ENCODE results near the gene CXCR6.

CXCR6 gene

DNA sequence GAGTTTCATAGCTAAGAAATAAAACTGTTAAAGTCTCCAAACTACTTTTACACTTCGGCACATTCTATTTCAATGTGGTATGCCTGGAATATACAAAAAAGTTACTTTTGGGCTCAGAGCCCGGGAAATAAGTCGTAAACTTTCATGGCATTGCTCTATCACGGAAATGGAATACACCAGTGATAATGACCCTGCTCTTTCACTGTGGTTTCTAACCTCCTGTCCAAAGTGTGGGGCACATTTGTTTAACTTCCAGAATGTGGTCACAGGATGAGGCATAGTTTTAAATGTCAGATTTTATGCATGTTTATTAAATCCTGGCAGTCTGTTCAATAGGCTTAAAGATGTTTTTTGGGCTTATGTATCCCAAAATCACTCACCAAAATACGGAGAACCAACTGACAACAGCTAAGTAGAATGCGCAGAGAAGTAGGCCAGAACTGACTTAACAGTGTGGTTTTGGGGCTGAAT, 5.1 kb downstream of the CXCR6 start:
- peak; percentile 57 to 61 for DNase-seq (ENCODE audit: low read depth in 2 of 2)

DNA sequence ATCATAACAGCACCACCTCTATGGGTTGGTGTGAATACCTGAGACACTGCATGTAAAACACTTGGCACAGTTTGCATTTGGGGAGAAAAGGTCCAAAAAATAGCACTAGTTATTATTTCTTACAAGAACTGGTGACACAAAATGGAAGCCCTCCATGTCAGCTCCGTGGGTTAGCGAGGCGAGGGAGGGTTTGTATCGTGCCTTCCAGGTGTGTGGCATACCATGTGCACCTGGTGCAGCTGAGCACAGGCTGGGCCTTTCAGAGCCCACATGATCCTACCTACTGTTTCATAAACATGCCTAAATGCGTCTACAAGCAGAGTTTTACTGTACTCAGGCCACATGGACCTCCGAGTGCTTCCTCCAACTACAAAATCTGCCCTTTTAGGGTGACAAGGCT, 5.6 kb downstream of the CXCR6 start:
- DNase-seq (ENCODE audit: low read depth in 2 of 2) = no peak

DNA sequence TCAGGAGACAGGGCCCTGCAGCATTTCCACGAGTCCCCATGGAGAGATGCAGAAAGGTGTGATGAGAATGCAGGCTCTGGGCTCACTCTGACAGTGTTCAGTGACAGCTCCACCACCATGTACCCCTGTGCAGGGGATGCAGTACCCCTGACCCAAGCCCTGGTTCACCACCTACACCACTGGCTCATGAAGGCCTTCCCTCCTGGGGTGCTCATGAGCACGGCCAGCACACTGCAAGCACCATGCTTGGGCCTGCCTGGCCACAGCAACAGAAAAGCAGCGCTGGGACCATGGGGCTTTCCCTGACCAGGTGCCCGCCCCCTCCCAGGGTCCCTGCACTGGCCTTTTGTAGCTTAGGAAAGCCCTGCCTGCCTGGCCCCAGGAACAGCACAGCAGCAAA, 6.2 kb downstream of the CXCR6 start:
- DNase-seq (ENCODE audit: low read depth in 2 of 2) = no peak

DNA sequence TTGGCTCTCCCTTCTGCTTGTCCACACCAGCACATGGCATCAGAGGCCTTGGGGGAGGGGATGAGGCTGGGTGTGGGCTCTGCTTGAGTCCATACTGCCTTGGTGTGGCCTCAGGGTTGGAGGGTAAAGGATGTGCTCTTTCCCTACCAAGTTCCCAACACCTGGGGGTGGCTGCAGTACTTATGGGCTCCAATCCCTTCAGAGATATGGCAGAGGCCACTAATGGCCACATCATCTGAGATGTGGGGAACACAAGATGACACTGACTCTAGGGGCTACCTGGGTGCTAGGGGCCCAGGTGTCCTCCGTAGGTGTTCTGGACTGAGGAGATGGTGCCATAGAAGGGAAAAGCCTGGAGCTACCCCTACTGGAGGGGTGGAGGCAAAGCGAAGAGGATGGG, 6.9 kb downstream of the CXCR6 start:
- DNase-seq (ENCODE audit: low read depth in 2 of 2) = no peak

DNA sequence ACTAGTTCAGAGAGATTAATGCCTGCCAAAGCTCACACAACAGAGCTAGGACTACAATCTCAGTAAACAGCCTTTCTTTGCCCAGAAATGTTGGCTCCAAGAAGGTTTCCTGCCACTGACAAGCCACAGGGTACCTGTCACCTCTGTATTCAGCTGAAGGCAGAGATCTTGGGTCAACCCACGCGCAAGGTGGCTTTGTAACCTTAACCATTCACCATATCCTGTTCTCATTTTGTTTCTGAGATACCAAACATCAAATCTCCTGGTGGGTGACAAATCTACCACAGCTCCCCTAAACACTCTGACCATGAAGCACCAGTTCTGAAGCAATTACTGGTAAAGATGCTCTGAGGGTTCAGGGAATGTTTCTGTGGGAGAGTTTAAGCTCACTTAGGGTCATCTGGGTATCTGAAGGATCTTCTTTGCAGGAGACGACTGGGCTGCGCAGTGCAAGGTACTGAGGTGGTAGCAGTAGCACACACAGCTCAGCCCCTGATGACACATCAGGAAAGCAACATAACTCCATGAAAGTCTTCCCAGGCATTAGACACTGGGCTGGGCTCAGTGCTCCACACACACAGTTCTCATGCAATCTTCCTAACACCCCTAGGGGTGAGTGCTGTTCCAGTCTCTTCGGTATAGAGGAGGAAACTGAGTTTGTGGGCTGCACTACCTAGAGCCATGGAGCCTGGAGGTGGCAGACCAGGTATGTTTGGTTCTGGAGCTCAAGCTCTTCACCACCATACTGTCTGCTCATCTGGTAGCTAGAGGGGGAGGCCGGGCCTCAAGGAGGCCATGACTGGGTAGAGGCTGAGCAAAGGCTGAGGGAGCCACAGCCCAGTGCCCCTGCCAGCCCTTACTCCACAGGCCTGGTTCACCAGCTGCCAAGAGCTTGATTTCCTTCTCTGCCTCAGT, 7.7 kb downstream of the CXCR6 start:
- DNase-seq (ENCODE audit: low read depth in 2 of 2) = no peak

DNA sequence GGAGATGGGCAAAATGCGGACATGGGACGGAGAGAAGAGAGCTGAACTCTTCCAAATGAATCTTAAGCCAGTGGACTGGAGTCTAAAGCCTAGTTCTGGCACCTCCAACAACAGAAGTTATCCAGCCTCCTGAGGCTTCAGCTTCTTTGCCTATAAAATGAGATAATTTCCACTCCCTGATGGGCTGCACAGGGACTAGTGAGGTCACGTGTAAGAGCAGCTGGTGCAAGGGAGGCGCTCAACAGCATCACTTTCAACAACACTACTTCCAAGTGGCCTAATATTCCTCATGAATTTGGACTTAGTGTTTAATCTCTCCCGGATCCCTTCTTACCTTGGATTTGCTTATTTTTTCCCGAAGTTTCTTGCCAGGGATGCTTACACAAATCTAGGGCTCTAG, 8.7 kb downstream of the CXCR6 start:
- no peak for DNase-seq (ENCODE audit: low read depth in 2 of 2)

DNA sequence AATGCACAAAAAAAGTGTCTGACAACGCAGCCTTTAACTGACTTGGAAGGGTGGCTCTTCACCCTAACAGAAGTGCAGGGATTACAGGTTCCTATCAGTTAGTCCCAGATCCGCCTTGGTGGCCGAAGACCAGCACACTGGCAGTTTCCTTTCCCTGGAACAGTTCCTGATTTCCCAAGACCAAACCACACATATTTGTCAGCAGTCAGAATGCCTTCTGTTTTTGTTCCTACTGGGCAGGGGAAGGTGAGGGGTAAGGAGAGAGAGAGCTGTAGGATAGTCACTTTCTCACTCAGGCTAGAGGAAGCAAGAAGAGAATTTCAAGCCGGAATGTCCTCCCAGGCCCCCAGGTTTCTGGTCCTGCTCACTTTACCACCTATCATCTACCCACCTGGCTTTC, 9.2 kb downstream of the CXCR6 start:
- DNase-seq (ENCODE audit: low read depth in 2 of 2) = no peak

DNA sequence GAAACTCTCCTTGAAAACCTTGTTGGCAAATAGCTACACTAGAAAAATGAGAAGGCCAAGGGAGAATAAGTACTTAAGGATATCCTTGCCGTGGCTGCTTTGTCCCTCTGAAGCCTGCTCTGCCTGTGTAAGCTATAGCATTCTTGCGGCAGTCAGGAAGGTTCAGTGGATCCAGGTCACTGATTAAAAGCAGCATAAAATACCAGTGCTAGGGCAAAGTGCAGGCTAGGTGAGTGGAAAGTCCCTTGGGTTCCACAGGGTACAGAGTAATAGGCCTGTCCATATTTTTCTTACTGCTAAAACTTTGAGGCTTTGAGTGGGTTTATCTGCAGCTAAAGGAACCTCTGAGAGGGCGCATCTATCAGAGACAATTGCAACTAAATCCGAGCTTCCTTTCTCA, 10.3 kb downstream of the CXCR6 start:
- DNase-seq (ENCODE audit: low read depth in 2 of 2) = no peak

DNA sequence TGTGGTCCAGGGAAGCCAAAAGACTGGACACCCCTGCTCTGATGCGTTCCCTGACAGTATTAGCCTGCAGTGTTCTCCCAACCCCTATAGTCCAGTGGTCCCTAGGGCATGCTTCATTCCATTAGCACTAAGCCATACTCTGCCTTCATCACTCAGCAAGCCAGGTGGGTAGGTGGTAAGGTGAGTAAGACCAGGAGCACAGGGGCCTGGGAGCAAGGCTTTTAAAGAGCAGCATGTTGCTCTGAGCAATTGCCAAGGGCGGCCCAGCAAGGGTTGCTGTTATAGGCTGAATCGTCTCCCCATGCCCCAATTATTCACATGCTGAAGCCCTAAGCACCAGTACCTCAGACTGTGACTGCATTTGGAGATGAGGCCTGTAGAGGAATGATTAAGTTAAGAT, 11.0 kb downstream of the CXCR6 start:
- no peak for DNase-seq (ENCODE audit: low read depth in 2 of 2)

DNA sequence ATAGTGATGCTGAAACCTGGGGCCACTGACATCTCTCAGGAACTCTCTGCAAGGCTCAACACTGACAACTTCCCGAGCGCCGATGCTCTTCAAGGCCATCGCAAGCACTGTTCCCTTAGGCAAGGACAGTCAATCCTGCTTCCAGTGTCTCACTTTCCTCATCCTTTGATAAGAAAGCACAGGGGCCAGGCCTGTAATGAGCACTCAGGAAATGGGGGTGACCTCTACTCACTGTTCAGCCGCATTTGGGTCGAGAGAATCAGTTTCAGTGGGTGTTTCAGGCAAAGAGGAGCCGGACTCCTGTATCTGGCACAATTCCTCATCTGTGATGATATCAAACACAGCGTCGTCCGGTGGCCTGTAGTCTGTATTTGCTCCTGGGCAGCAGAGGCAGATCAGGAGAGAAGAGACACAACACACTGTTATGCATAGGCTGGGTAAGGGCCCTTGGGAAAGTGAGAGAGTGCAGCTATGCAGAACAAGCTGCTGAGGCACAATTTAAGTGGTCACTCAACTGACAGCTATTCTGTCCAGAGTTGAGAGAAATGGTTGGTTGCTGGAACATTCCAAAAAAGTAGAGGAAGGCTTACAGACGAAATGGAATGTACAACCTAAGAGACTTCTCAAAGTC, 11.9 kb downstream of the CXCR6 start:
- no peak for DNase-seq (ENCODE audit: low read depth in 2 of 2)

DNA sequence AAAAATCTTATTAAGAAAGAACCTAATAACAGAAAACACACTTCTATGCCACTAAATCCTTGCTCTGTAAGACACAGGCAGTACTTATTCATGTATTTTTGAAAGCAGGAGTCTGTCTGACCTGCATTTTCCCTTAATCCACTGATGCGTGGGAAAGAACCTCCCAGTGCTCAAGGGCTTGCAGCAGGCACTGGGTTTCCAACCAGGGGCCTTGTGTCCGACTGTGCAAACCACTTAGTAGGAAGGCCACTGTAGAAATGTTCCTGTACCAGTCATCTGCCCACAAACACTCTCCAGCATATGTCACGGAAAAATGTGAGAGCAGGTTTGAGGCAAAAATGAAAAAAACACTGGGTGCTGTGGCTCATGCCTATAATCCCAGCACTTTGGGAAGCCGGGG, 12.4 kb downstream of the CXCR6 start:
- DNase-seq (ENCODE audit: low read depth in 2 of 2) = no peak

DNA sequence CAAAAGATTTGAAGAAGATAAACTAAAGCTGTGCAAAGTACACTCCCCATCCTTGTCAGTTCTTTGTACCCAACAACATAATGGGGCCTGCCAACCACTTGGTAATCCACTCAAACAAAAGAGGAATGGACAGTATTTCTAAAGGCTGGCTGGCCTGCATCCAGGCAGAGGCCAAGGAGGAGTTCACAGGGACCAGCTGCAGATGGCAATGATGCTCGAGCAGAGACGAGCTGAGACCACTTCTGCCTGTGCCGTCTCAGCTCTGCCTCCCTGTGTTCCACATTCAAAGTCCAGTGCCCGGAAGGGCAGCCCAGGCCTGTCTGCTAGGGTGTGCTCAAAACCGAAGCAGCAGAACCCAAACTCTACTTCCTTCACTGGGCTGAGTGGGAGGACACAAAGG, 14.3 kb downstream of the CXCR6 start:
- no peak for DNase-seq (ENCODE audit: low read depth in 2 of 2)

DNA sequence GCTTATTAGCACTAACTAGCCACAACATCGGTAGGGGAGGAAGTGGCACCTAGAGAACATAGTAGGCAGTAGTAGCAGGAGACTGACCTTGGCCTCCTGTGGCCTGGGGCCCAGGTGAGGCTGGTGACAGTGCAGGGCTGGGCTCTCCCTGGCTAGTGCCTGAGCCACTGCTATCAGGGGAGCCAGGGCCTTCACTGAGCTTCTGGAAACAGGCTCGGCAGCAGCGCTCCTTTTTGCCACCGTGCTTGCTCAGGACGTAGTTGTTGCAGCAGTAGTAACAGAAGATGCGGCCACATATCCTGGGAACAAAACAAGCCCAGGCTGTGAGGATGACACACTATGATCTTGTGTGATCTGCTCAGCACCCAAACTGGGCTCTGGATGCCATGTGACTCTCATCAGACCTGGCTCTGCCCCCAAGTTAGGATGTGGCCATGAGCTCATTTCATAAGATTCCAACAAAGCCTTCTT, 15.1 kb downstream of the CXCR6 start:
- no peak for DNase-seq (ENCODE audit: low read depth in 2 of 2)

DNA sequence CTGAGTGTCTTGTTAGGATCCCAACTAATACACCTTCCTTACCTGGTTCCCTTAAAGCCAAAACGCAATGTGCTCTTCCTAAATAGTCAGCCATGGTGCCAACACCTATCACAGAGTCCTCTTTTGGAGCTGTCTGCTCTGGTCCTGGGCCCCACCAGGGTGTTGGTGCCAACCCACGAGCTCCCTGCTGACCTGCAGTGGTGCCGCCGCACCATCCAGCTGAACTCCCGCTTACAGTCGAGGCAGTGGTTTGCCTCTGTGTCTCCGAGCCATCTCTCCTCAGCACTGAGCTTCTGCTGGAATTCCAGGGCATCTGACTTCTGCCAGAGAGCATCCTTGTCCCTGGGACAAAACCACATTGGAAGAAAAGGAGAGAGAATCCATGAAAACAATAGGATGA, 15.9 kb downstream of the CXCR6 start:
- no peak for DNase-seq (ENCODE audit: low read depth in 2 of 2)

DNA sequence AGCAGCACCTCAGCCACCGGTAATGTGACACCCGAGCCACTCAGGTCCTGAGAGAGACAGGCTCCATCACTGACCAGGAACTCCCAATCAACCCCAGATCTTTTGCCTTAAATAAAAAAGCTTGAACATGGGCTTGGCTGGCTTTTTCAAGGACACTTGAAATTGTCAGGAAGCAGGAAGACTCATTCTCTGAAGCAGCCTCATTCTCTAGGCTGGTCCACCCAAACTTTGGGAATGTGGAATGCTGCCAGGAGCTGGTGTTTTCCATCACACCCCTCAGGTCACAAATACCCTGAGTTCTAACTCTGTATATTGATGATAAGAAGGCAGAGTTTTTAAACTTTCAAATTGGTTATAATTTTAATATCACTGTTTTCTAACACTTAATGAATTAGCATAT, 17.0 kb downstream of the CXCR6 start:
- DNase-seq (ENCODE audit: low read depth in 2 of 2) = no peak

DNA sequence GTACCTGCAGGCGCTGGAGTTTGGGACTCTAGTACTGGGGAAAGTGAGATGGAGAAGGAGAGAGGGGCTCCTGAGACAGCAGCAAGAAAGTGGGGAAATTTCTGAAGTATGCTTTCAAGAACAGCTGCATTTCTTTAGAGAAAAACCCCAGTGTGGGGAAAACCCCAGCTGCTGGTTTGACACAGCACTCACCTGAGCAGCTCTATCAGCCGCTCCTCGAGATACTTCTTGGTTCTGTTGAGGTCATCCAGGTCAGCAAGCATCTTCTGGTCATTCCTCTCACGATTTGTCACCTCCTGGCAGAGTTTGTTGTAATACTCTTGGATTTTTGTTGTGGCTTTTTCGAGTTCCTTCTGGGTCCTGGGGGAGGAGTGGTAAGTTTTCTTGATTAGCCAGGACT, 18.8 kb downstream of the CXCR6 start:
- DNase-seq (ENCODE audit: low read depth in 2 of 2) = no peak

DNA sequence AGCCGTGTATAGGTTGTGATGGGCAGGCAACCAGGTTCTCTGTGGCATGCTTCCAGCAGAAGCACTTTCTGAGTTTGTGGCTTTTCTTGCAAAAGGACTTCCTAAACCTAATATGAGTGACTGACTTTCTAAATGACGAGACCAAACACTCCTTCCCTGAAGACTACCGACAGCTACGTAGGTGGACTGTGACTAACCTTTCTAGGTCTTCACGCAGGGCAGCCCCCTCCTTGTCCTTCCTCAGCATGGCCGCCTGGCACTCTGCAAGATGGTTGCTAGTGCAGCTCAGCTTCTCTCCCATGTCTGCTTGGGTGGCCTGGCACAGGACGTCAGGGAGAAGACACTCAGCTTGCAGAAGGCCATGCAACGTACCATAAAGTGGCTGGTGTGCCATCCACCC, 20.9 kb downstream of the CXCR6 start:
- DNase-seq (ENCODE audit: low read depth in 2 of 2) = no peak

DNA sequence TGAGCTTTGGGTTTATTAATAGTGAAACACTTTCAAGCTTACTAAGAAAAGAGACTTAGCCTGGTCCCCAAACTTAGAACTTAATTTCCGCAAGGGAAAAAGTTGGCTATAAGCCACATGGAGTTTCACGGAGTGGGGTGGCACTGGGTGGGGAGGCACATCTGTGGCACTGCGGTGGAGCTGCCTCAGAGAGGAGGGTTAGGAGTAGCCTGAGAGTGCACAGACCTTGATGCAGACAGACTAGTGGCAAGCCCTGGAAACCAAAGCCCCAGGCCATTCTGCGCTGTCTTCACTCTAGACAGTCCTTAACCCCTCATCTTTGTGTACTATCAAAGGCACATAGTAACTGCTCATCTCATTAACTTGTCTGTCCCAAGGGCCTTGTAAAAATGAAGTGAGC, 22.0 kb downstream of the CXCR6 start:
- no peak for DNase-seq (ENCODE audit: low read depth in 2 of 2)

DNA sequence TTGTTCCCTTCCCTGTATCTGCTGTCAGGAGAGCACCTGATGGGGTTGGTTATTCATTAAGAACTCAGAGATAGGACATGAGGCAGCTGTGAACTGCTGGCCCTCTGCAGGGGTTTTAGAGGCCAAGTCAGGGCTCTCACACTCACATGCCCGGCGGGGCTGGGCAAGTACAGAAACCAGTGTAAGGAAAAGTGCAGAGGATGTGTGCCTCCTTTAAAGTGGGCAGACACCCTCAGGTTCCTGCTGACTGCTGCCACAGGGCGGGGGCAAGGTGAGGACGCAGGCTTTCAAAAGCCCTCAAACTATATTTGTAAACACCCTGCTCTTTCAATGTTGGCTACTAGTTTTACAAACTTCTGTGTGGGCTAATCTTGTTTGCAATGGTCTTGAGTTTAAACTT, 22.4 kb downstream of the CXCR6 start:
- DNase-seq (ENCODE audit: low read depth in 2 of 2) = no peak

DNA sequence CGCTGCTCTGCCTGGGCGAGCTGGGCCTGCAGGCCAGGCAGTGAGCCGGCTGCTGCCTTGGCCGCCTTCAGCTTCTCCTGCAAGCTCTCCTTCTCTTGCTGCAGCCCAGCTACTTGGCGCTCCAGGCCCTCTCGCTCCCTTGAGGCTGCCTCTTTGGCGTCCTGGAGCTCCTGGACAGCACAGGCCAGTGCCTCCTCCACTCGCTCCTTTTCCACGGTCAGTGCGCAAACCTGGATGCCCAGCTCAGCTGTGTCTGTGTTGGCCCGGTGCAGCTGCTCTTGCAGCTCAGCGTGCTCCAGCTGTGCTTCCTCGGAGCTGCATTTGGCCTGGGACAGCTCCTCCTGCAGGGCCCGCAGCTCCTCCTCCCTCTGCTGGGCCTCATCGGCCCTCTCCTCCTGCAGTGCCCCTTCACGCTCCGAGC, 23.1 kb downstream of the CXCR6 start:
- DNase-seq (ENCODE audit: low read depth in 2 of 2) = no peak

DNA sequence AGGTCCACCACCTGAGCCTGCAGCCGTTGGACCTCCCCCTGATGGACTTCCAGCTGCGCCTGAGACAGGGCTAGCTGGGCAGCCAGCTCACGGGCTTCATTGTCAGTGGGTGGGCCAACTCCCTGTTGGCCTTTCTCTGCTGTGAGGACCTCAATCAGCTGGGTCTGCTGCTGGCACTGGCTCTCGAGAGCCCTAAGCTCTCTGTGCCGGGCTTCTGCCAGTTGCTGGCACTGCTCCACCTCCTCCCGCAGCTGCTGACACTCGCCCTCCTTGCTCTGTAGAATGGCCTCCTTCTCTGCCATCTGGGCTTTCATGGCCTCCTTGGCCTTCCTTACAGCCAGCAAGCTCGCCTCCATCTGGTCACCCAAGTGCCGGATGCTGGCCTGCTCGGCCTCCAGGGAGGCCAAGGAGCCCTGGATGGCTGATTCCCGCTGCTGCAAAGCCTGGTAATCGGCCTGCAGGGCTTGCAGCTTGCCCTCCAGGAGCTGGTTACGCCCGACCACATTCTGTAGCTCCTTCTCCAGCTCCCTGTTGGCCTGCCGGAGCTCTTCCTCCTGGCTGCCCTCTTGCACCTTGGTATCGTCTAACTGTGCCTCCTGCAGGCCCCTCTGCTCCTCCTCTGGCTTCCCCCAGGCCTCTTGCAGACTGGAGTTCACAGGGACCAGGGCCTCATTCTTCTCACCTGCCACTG, 23.8 kb downstream of the CXCR6 start:
- no peak for DNase-seq (ENCODE audit: low read depth in 2 of 2)

DNA sequence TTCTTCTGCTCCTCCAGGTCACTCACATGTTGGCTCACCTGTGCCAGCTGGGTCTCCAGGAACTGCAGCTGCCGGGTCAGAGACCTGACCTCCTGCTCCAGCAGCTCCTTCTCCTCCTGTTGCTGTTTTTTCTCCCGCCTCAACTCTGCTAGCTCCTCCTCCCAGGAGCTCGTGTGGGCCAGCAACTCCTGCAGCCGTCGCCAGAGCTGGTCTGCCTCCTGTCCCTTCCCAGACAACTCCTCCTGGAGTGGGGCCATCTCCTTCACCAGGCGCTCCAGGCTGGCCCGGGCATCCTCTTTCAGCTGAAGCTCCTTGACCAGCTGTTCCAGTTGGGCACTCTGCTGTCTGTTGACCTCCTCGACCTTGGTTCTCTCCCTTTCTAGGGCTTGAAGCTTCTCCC, 24.5 kb downstream of the CXCR6 start:
- no peak for DNase-seq (ENCODE audit: low read depth in 2 of 2)

DNA sequence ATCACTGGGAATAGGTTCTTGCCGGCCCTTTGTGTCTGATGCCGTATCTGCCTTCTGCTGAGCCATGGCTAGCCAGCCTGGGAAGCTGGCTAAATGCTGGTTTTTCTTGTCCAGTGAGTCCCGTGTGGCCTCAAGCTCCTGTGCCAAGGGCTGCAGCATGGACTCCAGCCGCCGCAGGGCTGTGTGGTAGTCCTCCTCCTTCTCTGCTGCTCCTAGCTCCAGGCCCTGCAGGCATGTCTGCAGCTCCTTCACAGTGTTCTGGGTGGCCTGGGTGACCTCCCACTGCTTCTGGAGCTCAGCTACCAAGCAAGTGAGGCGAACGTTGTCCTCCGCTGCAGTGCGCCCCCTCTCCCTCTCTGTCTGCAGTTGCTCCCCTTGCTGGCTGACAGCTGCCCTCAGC, 24.9 kb downstream of the CXCR6 start:
- no peak for DNase-seq (ENCODE audit: low read depth in 2 of 2)
